Ovary (tissue), 3 donors: Measurements from ENCODE around the gene MBD4.

ENCODE experiments used
- CTCF ChIP-seq, 3 donors: fragments of 450-650 bp in 2 of 3; fragments of 200-600 bp in 1 of 3; IDR thresholded peaks; one replicate each; pipeline versions ENCODE4 v1.5.1 to v1.8.0; 2016 to 2022; ENCODE audit warnings: antibody characterized with exemption in 3 of 3, mild to moderate bottlenecking in 1 of 3
- EP300 ChIP-seq: sonication (generic); formaldehyde crosslinking; IDR thresholded peaks from one replicate; pipeline ENCODE4 v1.6.1; 2017; ENCODE audit warnings: antibody characterized with exemption
- donor health status: DM: no; HTN: no; CAD: no.

- no peak for TF ChIP-seq CTCF (IDR thresholded peaks at IDR 0.05)
- TF ChIP-seq EP300: no peak
These were observed 7.7 kb downstream of the MBD4 start for GRCh38 chr3:129432036-129432435.
